ENCODE measurements around the gene CENPT. TPM values are rescaled to one million over a fixed set of nuclear protein-coding genes. Genes with fewer than 3 reads are reported as not detected.

CENPT gene
- total and polyA plus RNA-seq, 2 of the 8 experiments (the other 6 are each of a cell fraction or from before 2014, with no cell fraction given): 42.4 to 53.4 TPM

DNA sequence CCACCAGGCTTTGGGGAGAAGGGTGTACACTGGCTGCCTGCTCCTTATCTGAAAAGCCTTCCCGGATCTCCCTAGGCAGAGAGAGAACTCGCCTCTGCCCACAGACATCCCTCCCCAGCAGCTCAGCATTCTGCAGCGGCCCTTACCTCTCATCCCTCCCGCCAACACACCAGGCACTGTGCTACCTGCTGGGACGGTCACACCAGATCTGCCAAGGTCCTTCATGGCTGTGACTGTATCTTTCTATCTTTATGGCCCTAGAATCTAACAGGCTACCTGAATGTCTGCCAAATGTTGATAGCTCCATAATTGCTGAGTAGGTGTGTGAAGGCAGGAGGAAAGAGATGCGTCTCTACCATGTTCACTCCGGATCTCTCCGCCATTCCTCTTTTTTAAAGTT, 32.9 kb downstream of the CENPT start (continued):
- TF ChIP-seq TBP (IDR thresholded peaks at IDR 0.05; ENCODE audit: low read depth, low read length): no peak
- no peak for TF ChIP-seq HDAC2 (IDR thresholded peaks at IDR 0.05; ENCODE audit: borderline replicate concordance in 1 of 2, low read depth in 2 of 2, low read length in 2 of 2)
- no peak for TF ChIP-seq CEBPB (IDR thresholded peaks at IDR 0.05; ENCODE audit: low read depth, low read length)
- no peak for TF ChIP-seq KDM5A (IDR thresholded peaks at IDR 0.05; ENCODE audit: low read length)
- no peak for TF ChIP-seq CHD1 (IDR thresholded peaks at IDR 0.05; ENCODE audit: low read depth, low read length)
- no peak for TF ChIP-seq TEAD4 (IDR thresholded peaks at IDR 0.05; ENCODE audit: low read depth, low read length)
